Left ventricle myocardium inferior (tissue), 1 donor: Measurements from ENCODE around the gene FBXW10B. TPM values are rescaled to one million over a fixed set of nuclear protein-coding genes. Genes with fewer than 3 reads are reported as not detected.
"Not testable (repeated sequence)": the region's sequence is repeated elsewhere in the genome, so short reads cannot be mapped to it uniquely, and the experiment has no call there.

Experiments
- DNase-seq: peaks from one replicate; pipeline ENCODE4 v3.0.0-alpha.2; 2020
- H3K27ac ChIP-seq: fragments of 200-600 bp; replicated peaks from 2 replicates; pipeline ENCODE4 v1.8.0; 2021
- H3K27me3 ChIP-seq: fragments of 200-600 bp; 2 replicates; pipeline ENCODE4 v1.8.0; 2021; ENCODE audit warnings: low read depth
- H3K36me3 ChIP-seq: fragments of 200-600 bp; 2 replicates; pipeline ENCODE4 v1.8.0; 2021
- H3K4me1 ChIP-seq: fragments of 200-600 bp; 2 replicates; pipeline ENCODE4 v1.8.0; 2021
- H3K4me3 ChIP-seq: fragments of 200-600 bp; 2 replicates; pipeline ENCODE4 v1.8.0; 2021; ENCODE audit warnings: mild to moderate bottlenecking, moderate library complexity
- H3K9me3 ChIP-seq: fragments of 200-600 bp; replicated peaks from 2 replicates; pipeline ENCODE4 v1.8.0; 2021
- CTCF ChIP-seq: fragments of 200-600 bp; IDR thresholded peaks from 2 replicates; pipeline ENCODE4 v1.8.0; 2021; ENCODE audit warnings: antibody characterized with exemption, mild to moderate bottlenecking, borderline replicate concordance
- intact Hi-C: fragments of 100-400 bp; cut with micrococcal nuclease; formaldehyde crosslinking; loops from one replicate; pipeline ENCODE4 v1.11.0; 2022
- total RNA-seq: library from RNA; stranded (reverse); fragmentation: NEBNext Ultra II Directional; extraction: Animal tissue kit (Norgen Biotek cat#: 25700); gene quantifications from one replicate; pipeline ENCODE4 v1.2.1, GENCODE V29; 2021
- donor health status: DM: no; HTN: yes; CAD: no; lungs with severe emphysema.

Gene FBXW10B
- total RNA-seq, 1 donor from 2014 or later: 1.0 TPM

- Histone ChIP-seq H3K36me3 (no peaks in the 10 kb centered on the region), H3K27ac (peak overlapping the region; percentile 91), H3K9me3 (no peaks in the 10 kb centered on the region), H3K4me3 (peak overlapping the region; percentile 74), H3K4me1 (peaks cover 51% of the 10 kb centered on the region), H3K27me3 (no peaks in the 10 kb centered on the region)
- DNase-seq: peak; percentile 97
- intact Hi-C loops: no loop called here
- no peak for TF ChIP-seq CTCF
Measured at GRCh38 chr17:15651583-15652110, 32.1 kb upstream of the FBXW10B start.

- H3K27ac ChIP-seq: peak overlapping the region; percentile 91
- DNase-seq: no peak
- H3K36me3 ChIP-seq: no peaks in the 10 kb centered on the region
- no peaks in the 10 kb centered on the region for H3K9me3 ChIP-seq
- TF ChIP-seq CTCF: no peak
- peak overlapping the region; percentile 74 for H3K4me3 ChIP-seq
- intact Hi-C loops: no loop called here
- no peaks in the 10 kb centered on the region for H3K27me3 ChIP-seq
- peaks cover 54% of the 10 kb centered on the region for H3K4me1 ChIP-seq
Measured at GRCh38 chr17:15650741-15651582, 31.5 kb upstream of the FBXW10B start.

GRCh38 chr17:15649861-15650421, 30.4 kb upstream of the FBXW10B start:
- Histone ChIP-seq H3K4me3 (peak overlapping the region; percentile 74), H3K27me3 (no peaks in the 10 kb centered on the region), H3K27ac (peak overlapping the region; percentile 91), H3K4me1 (peaks cover 65% of the 10 kb centered on the region), H3K36me3 (no peaks in the 10 kb centered on the region), H3K9me3 (no peaks in the 10 kb centered on the region)
- no peak for TF ChIP-seq CTCF
- no peak for DNase-seq
- intact Hi-C loops: no loop called here

GRCh38 chr17:15648386-15648785, 28.9 kb upstream of the FBXW10B start:
- intact Hi-C loops: no loop called here
- H3K27ac ChIP-seq: peak overlapping the region; percentile 91
- H3K4me1 ChIP-seq: peaks cover 66% of the 10 kb centered on the region

GRCh38 chr17:15645942-15646312, 26.4 kb upstream of the FBXW10B start:
- H3K36me3 ChIP-seq, H3K9me3 ChIP-seq, H3K27me3 ChIP-seq, H3K4me3 ChIP-seq, intact Hi-C loops, DNase-seq: not testable (repeated sequence)
- Histone ChIP-seq H3K27ac (peak overlapping the region; percentile 61), H3K4me1 (peaks cover 55% of the 10 kb centered on the region)

More at GRCh38 chr17:15648386-15648785, 28.9 kb upstream of the FBXW10B start:
- Histone ChIP-seq H3K9me3 (no peaks in the 10 kb centered on the region), H3K27me3 (no peaks in the 10 kb centered on the region), H3K4me3 (peak overlapping the region; percentile 74), H3K36me3 (no peaks in the 10 kb centered on the region)
- no peak for TF ChIP-seq CTCF
- no peak for DNase-seq

GRCh38 chr17:15645099-15645941, 25.8 kb upstream of the FBXW10B start:
- H3K27ac ChIP-seq: peak overlapping the region; percentile 61
- H3K27me3 ChIP-seq, H3K36me3 ChIP-seq, intact Hi-C loops, H3K4me3 ChIP-seq, H3K9me3 ChIP-seq, DNase-seq: not testable (repeated sequence)
- H3K4me1 ChIP-seq: peaks cover 49% of the 10 kb centered on the region

GRCh38 chr17:15642505-15643251, 23.2 kb upstream of the FBXW10B start:
- H3K36me3 ChIP-seq, H3K27ac ChIP-seq, intact Hi-C loops, H3K27me3 ChIP-seq, DNase-seq, H3K9me3 ChIP-seq: not testable (repeated sequence)
- H3K4me3 ChIP-seq: peak overlapping the region; percentile 25
- peaks cover 29% of the 10 kb centered on the region for H3K4me1 ChIP-seq

- H3K36me3 ChIP-seq, H3K27me3 ChIP-seq, DNase-seq, intact Hi-C loops, H3K27ac ChIP-seq, H3K9me3 ChIP-seq: not testable (repeated sequence)
- H3K4me3 ChIP-seq: peak overlapping the region; percentile 25
- H3K4me1 ChIP-seq: peaks cover 27% of the 10 kb centered on the region
Measured at GRCh38 chr17:15642014-15642413, 22.5 kb upstream of the FBXW10B start.
